HCT116 (cell line): ENCODE results near the gene UPF1. TPM values are rescaled to one million over a fixed set of nuclear protein-coding genes. Genes with fewer than 3 reads are reported as not detected.

Experiments
- ATAC-seq: fragments of 200-7000 bp; cut with Tn5 transposase; 2 replicates; pipeline ENCODE4 v1.9.1; 2020; ENCODE audit warnings: mild to moderate bottlenecking, moderate library complexity
- BruUV-seq: library from RNA; stranded (reverse); fragments of 400-500 nt; replicated peaks from 2 replicates; lab custom pipeline; 2021; lab: Mats Ljungman, UMichigan
- CTCF ChIA-PET: fragments of 300-600 bp; sonication (Branson Sonifier 250); formaldehyde crosslinking; loops from one replicate; lab custom pipeline; 2021; ENCODE audit warnings: antibody characterized with exemption; lab: Charles Lee
- POLR2A ChIA-PET: fragments of 300-600, 350-600 bp; sonication (Branson Sonifier 250); formaldehyde crosslinking; loops from one replicate; lab custom pipeline; 2021; ENCODE audit warnings: antibody characterized with exemption; lab: Charles Lee
- RAD21 ChIA-PET, 2 experiments: fragments of 300-600 bp; sonication (Branson Sonifier 250); formaldehyde crosslinking; loops; one replicate each; lab custom pipeline; 2023; ENCODE audit warnings: low total read pairs in 2 of 2; ENCODE audit not compliant: uncharacterized antibody in 2 of 2, unreplicated experiment in 2 of 2, low non-redundant PET in 1 of 2; lab: Charles Lee
- DNase-seq: peaks from one replicate; pipeline ENCODE4 v3.0.0-alpha.2; 2010; ENCODE audit warnings: low read depth, low spot score
- H2AFZ ChIP-seq: fragments of 200-600 bp; shearing (Covaris generic), sonication (generic); 2 replicates; pipeline ENCODE4 v1.6.1; 2017; ENCODE audit warnings: low read depth, mixed run types, mixed read lengths, antibody characterized with exemption, low read length; ENCODE audit not compliant: poor library complexity, severe bottlenecking
- H3K27ac ChIP-seq: 2 replicates; pipeline ENCODE4 v1.5.1; 2012; ENCODE audit warnings: low read depth, low read length
- H3K27me3 ChIP-seq: fragments of 200-600 bp; sonication (generic); 2 replicates; pipeline ENCODE4 v1.6.1; 2016; ENCODE audit warnings: mixed run types, low read length, mixed read lengths; ENCODE audit not compliant: insufficient read depth
- H3K36me3 ChIP-seq, 2 experiments: fragments of 200-500 bp in 1 of 2; fragments of 200-600 bp in 1 of 2; sonication (Bioruptor generic) in 1 of 2; sonication (generic) in 1 of 2; 2 replicates each; pipeline versions ENCODE4 v1.5.1 to v1.6.1; 2014 to 2016; ENCODE audit warnings: low read length in 2 of 2, inconsistent platforms in 1 of 2, mixed read lengths in 1 of 2, mixed run types in 1 of 2; ENCODE audit not compliant: insufficient read depth in 2 of 2, control insufficient read depth in 1 of 2
- H3K4me1 ChIP-seq, 2 experiments: fragments of 200-600 bp in 1 of 2; sonication (generic) in 1 of 2; 2 replicates each; pipeline versions ENCODE4 v1.5.1 to v1.6.1; 2012 to 2017; ENCODE audit warnings: low read length in 2 of 2, inconsistent platforms in 1 of 2, mild to moderate bottlenecking in 1 of 2, mixed read lengths in 1 of 2, mixed run types in 1 of 2, moderate library complexity in 1 of 2; ENCODE audit not compliant: insufficient read depth in 2 of 2, control insufficient read depth in 1 of 2
- H3K4me2 ChIP-seq: fragments of 200-600 bp; sonication (generic); 2 replicates; pipeline ENCODE4 v1.6.1; 2017; ENCODE audit warnings: mixed run types, low read length, mixed read lengths
- H3K4me3 ChIP-seq, 2 experiments: fragments of 200-600 bp in 1 of 2; sonication (generic) in 1 of 2; replicated peaks in 1 of 2; 2 replicates each; pipeline ENCODE4 v1.5.1; 2011 to 2016; ENCODE audit warnings: low read length in 2 of 2, control low read depth in 1 of 2, low read depth in 1 of 2, mild to moderate bottlenecking in 1 of 2, mixed read lengths in 1 of 2, mixed run types in 1 of 2
- H3K79me2 ChIP-seq: fragments of 200-600 bp; sonication (generic); 2 replicates; pipeline ENCODE4 v1.6.1; 2017; ENCODE audit warnings: mild to moderate bottlenecking, mixed run types, low read length, moderate library complexity, mixed read lengths; ENCODE audit not compliant: insufficient read depth
- H3K9ac ChIP-seq: fragments of 200-600 bp; sonication (generic); 2 replicates; pipeline ENCODE4 v1.6.1; 2016; ENCODE audit warnings: low read length, mixed read lengths
- H3K9me2 ChIP-seq: fragments of 200-600 bp; sonication (generic), shearing (Covaris generic); 2 replicates; pipeline ENCODE4 v1.6.1; 2017; ENCODE audit warnings: mixed run types, mild to moderate bottlenecking, moderate library complexity; ENCODE audit not compliant: insufficient read depth
- H3K9me3 ChIP-seq, 2 experiments: fragments of 200-500 bp in 1 of 2; fragments of 200-600 bp in 1 of 2; sonication (Bioruptor generic) in 1 of 2; sonication (generic) in 1 of 2; 2 replicates each; pipeline ENCODE4 v1.6.1; 2014 to 2017; ENCODE audit warnings: low read length in 2 of 2, mixed read lengths in 2 of 2, inconsistent platforms in 1 of 2, low read depth in 1 of 2, mild to moderate bottlenecking in 1 of 2, mixed run types in 1 of 2, moderate library complexity in 1 of 2; ENCODE audit not compliant: control insufficient read depth in 1 of 2, insufficient read depth in 1 of 2
- H4K20me1 ChIP-seq: fragments of 200-600 bp; sonication (generic), shearing (Covaris generic); 2 replicates; pipeline ENCODE4 v1.6.1; 2017; ENCODE audit warnings: mixed run types, mild to moderate bottlenecking, moderate library complexity; ENCODE audit not compliant: insufficient read depth
- CBX3 ChIP-seq: IDR thresholded peaks from 2 replicates; pipeline ENCODE4 v1.6.1; 2012; ENCODE audit warnings: low read depth
- CEBPB ChIP-seq: IDR thresholded peaks from 2 replicates; pipeline ENCODE4 v1.6.1; 2012; ENCODE audit warnings: low read depth
- EGR1 ChIP-seq: IDR thresholded peaks from 2 replicates; pipeline ENCODE4 v1.6.1; 2012; ENCODE audit warnings: low read depth
- ELF1 ChIP-seq: IDR thresholded peaks from 2 replicates; pipeline ENCODE4 v1.6.1; 2012; ENCODE audit warnings: low read depth, borderline replicate concordance
- EZH2phosphoT487 ChIP-seq: fragments of 200-600 bp; IDR thresholded peaks from 2 replicates; pipeline ENCODE4 v1.6.1; 2018; ENCODE audit warnings: antibody characterized with exemption, borderline replicate concordance
- FOSL1 ChIP-seq: IDR thresholded peaks from 2 replicates; pipeline ENCODE4 v1.6.1; 2012; ENCODE audit warnings: low read depth
- JUND ChIP-seq: IDR thresholded peaks from 2 replicates; pipeline ENCODE4 v1.6.1; 2012
- POLR2A ChIP-seq: IDR thresholded peaks from 2 replicates; pipeline ENCODE4 v1.7.0; 2011; ENCODE audit warnings: borderline replicate concordance; ENCODE audit not compliant: insufficient read depth, insufficient read length; ENCODE audit errors: extremely low read depth
- POLR2AphosphoS5 ChIP-seq: IDR thresholded peaks from 2 replicates; pipeline ENCODE4 v1.6.1; 2011; ENCODE audit warnings: mild to moderate bottlenecking, low read depth, low read length, moderate library complexity
- RAD21 ChIP-seq: IDR thresholded peaks from 2 replicates; pipeline ENCODE4 v1.6.1; 2012; ENCODE audit warnings: low read depth, mild to moderate bottlenecking
- SIN3A ChIP-seq: IDR thresholded peaks from 2 replicates; pipeline ENCODE4 v1.6.1; 2012; ENCODE audit warnings: low read depth
- SP1 ChIP-seq: IDR thresholded peaks from 2 replicates; pipeline ENCODE4 v1.6.1; 2012; ENCODE audit warnings: low read depth
- SRF ChIP-seq: IDR thresholded peaks from 2 replicates; pipeline ENCODE4 v1.6.1; 2012; ENCODE audit warnings: low read depth
- TCF7L2 ChIP-seq: IDR thresholded peaks from 2 replicates; pipeline ENCODE4 v1.7.0; 2011; ENCODE audit warnings: borderline replicate concordance, inconsistent platforms; ENCODE audit not compliant: insufficient read depth, insufficient read length; ENCODE audit errors: extremely low read depth
- ZFX ChIP-seq: fragments of 450-650 bp; IDR thresholded peaks from 2 replicates; pipeline ENCODE4 v1.6.1; 2017
- ZNF274 ChIP-seq: fragments of 200-500 bp; sonication (Bioruptor generic); IDR thresholded peaks from 2 replicates; pipeline ENCODE4 v1.6.1; 2014; ENCODE audit warnings: mild to moderate bottlenecking, low read depth, low read length, inconsistent platforms
- intact Hi-C: fragments of 100-400 bp; cut with micrococcal nuclease; formaldehyde crosslinking; loops from 2 replicates; pipeline ENCODE4 v1.10.0; 2022
- total RNA-seq: library from RNA; stranded (reverse); gene quantifications from one replicate; pipeline ENCODE4 v1.2.1, GENCODE V29; 2021; ENCODE audit not compliant: unreplicated experiment
- TF ChIP-seq, protein P1 (sequence below), 3 experiments: fragments of 200-600 bp in 1 of 3; sonication (generic) in 1 of 3; IDR thresholded peaks in 2 of 3; conservative IDR thresholded peaks in 1 of 3; 2 replicates each; pipeline ENCODE4 v1.5.1; 2012 to 2017; ENCODE audit warnings: low read depth in 2 of 3, low read length in 2 of 3, antibody characterized with exemption in 1 of 3, borderline replicate concordance in 1 of 3, control low read depth in 1 of 3, mild to moderate bottlenecking in 1 of 3, mixed read lengths in 1 of 3, mixed run types in 1 of 3, moderate library complexity in 1 of 3; ENCODE audit not compliant: insufficient read depth in 1 of 3
- TF ChIP-seq, protein P2 (sequence below): IDR thresholded peaks from 2 replicates; pipeline ENCODE4 v1.6.1; 2012
- TF ChIP-seq, protein P3 (sequence below): IDR thresholded peaks from 2 replicates; pipeline ENCODE4 v1.6.1; 2012
- TF ChIP-seq, protein P4 (sequence below): IDR thresholded peaks from 2 replicates; pipeline ENCODE4 v1.6.1; 2011; ENCODE audit warnings: mild to moderate bottlenecking, low read length, moderate library complexity; ENCODE audit not compliant: insufficient replicate concordance; ENCODE audit errors: extremely low read depth

Gene UPF1
- total RNA-seq, 1 experiment from 2014 or later, result 78.5 TPM

DNA sequence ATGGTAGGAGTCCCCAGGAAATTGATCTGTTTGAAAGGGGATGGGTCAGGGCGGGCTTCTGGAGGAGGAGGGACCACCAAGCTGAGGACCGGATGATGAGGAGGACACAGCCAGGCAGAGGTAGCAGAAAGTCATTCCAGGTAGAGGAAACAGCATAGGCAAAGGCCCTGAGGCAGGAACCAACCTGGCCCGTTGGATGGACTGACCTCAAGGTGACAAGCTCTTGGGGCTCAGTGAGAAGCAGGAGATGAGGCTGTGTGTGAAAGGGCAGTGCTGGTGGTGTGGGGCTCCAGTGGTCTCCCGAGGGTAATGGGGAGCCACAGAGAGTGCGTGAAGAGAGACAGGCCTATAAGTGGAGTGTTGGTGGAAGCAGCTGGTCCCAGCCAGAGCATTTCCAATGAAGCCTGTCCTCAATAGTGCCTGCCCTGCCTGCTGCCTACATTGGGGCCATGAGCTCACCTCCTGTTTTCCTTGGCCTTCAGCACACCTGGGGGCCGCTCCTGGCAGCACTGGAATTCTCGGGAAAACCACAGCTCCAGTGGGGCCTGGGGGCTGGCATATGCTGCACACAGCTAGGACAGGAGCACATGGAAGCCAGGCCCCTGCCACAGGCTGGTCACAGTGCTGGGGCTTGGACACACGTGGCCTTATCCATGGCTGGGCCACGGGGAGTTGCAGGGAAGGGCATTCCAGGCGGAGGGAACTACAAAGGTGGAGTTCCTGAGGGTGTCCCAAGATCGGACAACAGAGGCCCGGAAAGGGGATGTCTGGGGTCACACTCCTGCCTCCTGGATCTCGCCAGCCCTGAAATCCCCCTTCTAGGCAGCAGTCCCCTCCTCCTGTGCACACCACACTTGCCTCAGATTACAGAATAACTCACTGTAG, 38.4 kb upstream of the UPF1 start:
- no peak for DNase-seq
- RAD21 ChIA-PET, result no interaction called here
- Histone ChIP-seq H3K9me3 (no peaks in the 10 kb centered on the region), H3K9ac (no peak overlapping the region), H4K20me1 (no peaks in the 10 kb centered on the region), H3K27ac (no peak overlapping the region), H3K4me3 (no peak overlapping the region), H3K4me1 (peaks cover 5 to 10% of the 10 kb centered on the region in 2 experiments; a peak in 1 of 4 replicates), H3K4me2 (no peak overlapping the region), H3K9me2 (no peaks in the 10 kb centered on the region), H3K79me2 (no peaks in the 10 kb centered on the region), H2AFZ (no peak overlapping the region), H3K27me3 (no peaks in the 10 kb centered on the region), H3K36me3 (no peaks in the 10 kb centered on the region)
- POLR2A ChIA-PET, result no interaction called here
- TF ChIP-seq ZFX, result no peak
- TF ChIP-seq, protein P1, sequence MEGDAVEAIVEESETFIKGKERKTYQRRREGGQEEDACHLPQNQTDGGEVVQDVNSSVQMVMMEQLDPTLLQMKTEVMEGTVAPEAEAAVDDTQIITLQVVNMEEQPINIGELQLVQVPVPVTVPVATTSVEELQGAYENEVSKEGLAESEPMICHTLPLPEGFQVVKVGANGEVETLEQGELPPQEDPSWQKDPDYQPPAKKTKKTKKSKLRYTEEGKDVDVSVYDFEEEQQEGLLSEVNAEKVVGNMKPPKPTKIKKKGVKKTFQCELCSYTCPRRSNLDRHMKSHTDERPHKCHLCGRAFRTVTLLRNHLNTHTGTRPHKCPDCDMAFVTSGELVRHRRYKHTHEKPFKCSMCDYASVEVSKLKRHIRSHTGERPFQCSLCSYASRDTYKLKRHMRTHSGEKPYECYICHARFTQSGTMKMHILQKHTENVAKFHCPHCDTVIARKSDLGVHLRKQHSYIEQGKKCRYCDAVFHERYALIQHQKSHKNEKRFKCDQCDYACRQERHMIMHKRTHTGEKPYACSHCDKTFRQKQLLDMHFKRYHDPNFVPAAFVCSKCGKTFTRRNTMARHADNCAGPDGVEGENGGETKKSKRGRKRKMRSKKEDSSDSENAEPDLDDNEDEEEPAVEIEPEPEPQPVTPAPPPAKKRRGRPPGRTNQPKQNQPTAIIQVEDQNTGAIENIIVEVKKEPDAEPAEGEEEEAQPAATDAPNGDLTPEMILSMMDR (IDR thresholded peaks at IDR 0.05 in 2 of 3, conservative IDR thresholded peaks at IDR 0.05 in 1 of 3; ENCODE audit: borderline replicate concordance in 1 of 3, insufficient read depth in 1 of 3, low read depth in 2 of 3, low read length in 2 of 3), result no peak
- TF ChIP-seq, protein P2, sequence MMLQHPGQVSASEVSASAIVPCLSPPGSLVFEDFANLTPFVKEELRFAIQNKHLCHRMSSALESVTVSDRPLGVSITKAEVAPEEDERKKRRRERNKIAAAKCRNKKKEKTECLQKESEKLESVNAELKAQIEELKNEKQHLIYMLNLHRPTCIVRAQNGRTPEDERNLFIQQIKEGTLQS, result no peak
- TF ChIP-seq ZNF274, result no peak
- TF ChIP-seq EZH2phosphoT487, result no peak
- no peak for TF ChIP-seq SRF
- TF ChIP-seq, protein P3, sequence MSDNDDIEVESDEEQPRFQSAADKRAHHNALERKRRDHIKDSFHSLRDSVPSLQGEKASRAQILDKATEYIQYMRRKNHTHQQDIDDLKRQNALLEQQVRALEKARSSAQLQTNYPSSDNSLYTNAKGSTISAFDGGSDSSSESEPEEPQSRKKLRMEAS, result no peak
- TF ChIP-seq, protein P4, sequence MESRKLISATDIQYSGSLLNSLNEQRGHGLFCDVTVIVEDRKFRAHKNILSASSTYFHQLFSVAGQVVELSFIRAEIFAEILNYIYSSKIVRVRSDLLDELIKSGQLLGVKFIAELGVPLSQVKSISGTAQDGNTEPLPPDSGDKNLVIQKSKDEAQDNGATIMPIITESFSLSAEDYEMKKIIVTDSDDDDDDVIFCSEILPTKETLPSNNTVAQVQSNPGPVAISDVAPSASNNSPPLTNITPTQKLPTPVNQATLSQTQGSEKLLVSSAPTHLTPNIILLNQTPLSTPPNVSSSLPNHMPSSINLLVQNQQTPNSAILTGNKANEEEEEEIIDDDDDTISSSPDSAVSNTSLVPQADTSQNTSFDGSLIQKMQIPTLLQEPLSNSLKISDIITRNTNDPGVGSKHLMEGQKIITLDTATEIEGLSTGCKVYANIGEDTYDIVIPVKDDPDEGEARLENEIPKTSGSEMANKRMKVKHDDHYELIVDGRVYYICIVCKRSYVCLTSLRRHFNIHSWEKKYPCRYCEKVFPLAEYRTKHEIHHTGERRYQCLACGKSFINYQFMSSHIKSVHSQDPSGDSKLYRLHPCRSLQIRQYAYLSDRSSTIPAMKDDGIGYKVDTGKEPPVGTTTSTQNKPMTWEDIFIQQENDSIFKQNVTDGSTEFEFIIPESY, result no peak
- no peak for TF ChIP-seq TCF7L2
- TF ChIP-seq FOSL1, result no peak
- no peak for TF ChIP-seq POLR2AphosphoS5
- TF ChIP-seq POLR2A, result no peak
- no peak for TF ChIP-seq CEBPB
- no peak for TF ChIP-seq SIN3A
- no peak for TF ChIP-seq CBX3
- TF ChIP-seq RAD21, result no peak
- TF ChIP-seq SP1, result no peak
- TF ChIP-seq EGR1, result no peak
- no peak for TF ChIP-seq JUND
- TF ChIP-seq ELF1, result no peak
- intact Hi-C loops, result no loop called here
- BruUV-seq, result no TSS peak
- CTCF ChIA-PET, result no interaction called here
- no peak for ATAC-seq
